Measurements from ENCODE around the gene BNIP3. TPM values are rescaled to one million over a fixed set of nuclear protein-coding genes. Genes with fewer than 3 reads are reported as not detected.

The BNIP3 gene
- total and polyA plus RNA-seq, 4 donors: 36.8 to 151 (median 114) TPM

DNA sequence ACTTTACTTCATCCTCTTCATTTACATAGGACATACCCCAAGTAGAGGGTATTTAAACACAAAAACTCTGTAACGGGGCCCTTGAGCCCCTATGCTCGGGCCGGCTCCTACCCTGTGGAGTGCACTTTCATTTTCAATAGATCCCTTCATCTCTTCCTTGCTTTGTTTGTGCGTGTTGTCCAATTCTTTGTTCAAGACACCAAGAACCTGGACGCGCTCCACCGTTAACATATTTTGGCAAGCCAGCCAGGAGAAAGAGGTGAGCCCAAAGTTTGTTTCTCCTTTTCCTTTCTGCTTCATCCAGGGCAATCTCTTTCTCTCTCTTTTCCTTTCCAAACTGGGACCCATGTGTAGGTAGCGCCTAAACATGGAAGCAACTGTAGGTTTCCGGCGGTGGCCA is 26.0 kb upstream of the BNIP3 start:
- Histone ChIP-seq H3K27ac (ENCODE audit: low read depth in 1 of 2, low read length in 2 of 2) (no peak overlapping the region), H3K9ac (ENCODE audit: low read depth in 1 of 2, low read length in 2 of 2) (no peak overlapping the region), H3K27me3 (ENCODE audit: control insufficient read depth in 4 of 4, insufficient read depth in 4 of 4, low read length in 3 of 4) (no peaks in the 10 kb centered on the region), H3K4me1 (ENCODE audit: control insufficient read depth in 4 of 4, insufficient read depth in 4 of 4, low read length in 3 of 4) (no peaks in the 10 kb centered on the region), H3K4me3 (ENCODE audit: low read depth in 1 of 3, low read length in 3 of 3) (no peak overlapping the region), H3K36me3 (ENCODE audit: control insufficient read depth in 4 of 4, insufficient read depth in 3 of 4, low read depth in 1 of 4, low read length in 3 of 4) (no peaks in the 10 kb centered on the region), H3K9me3 (ENCODE audit: control insufficient read depth in 4 of 4, low read length in 3 of 4) (peaks cover 0 to 3% (median 0%) of the 10 kb centered on the region in 4 donors)
- WGBS: 95% methylated on average over 10 of the region's 10 CpGs
- TF ChIP-seq RAD21 (IDR thresholded peaks at IDR 0.05) (no peak), TAF1 (conservative IDR thresholded peaks at IDR 0.05) (no peak), EGR1 (IDR thresholded peaks at IDR 0.05; ENCODE audit: low read depth in 2 of 2) (no peak)
- TF ChIP-seq, protein P1, sequence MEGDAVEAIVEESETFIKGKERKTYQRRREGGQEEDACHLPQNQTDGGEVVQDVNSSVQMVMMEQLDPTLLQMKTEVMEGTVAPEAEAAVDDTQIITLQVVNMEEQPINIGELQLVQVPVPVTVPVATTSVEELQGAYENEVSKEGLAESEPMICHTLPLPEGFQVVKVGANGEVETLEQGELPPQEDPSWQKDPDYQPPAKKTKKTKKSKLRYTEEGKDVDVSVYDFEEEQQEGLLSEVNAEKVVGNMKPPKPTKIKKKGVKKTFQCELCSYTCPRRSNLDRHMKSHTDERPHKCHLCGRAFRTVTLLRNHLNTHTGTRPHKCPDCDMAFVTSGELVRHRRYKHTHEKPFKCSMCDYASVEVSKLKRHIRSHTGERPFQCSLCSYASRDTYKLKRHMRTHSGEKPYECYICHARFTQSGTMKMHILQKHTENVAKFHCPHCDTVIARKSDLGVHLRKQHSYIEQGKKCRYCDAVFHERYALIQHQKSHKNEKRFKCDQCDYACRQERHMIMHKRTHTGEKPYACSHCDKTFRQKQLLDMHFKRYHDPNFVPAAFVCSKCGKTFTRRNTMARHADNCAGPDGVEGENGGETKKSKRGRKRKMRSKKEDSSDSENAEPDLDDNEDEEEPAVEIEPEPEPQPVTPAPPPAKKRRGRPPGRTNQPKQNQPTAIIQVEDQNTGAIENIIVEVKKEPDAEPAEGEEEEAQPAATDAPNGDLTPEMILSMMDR (IDR thresholded peaks at IDR 0.05; ENCODE audit: low read depth, low read length, missing input control): no peak
- TF ChIP-seq, protein P2, sequence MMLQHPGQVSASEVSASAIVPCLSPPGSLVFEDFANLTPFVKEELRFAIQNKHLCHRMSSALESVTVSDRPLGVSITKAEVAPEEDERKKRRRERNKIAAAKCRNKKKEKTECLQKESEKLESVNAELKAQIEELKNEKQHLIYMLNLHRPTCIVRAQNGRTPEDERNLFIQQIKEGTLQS (IDR thresholded peaks at IDR 0.05): no peak
- TF ChIP-seq, protein P3, sequence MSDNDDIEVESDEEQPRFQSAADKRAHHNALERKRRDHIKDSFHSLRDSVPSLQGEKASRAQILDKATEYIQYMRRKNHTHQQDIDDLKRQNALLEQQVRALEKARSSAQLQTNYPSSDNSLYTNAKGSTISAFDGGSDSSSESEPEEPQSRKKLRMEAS (IDR thresholded peaks at IDR 0.05): no peak
- TF ChIP-seq, protein P4, sequence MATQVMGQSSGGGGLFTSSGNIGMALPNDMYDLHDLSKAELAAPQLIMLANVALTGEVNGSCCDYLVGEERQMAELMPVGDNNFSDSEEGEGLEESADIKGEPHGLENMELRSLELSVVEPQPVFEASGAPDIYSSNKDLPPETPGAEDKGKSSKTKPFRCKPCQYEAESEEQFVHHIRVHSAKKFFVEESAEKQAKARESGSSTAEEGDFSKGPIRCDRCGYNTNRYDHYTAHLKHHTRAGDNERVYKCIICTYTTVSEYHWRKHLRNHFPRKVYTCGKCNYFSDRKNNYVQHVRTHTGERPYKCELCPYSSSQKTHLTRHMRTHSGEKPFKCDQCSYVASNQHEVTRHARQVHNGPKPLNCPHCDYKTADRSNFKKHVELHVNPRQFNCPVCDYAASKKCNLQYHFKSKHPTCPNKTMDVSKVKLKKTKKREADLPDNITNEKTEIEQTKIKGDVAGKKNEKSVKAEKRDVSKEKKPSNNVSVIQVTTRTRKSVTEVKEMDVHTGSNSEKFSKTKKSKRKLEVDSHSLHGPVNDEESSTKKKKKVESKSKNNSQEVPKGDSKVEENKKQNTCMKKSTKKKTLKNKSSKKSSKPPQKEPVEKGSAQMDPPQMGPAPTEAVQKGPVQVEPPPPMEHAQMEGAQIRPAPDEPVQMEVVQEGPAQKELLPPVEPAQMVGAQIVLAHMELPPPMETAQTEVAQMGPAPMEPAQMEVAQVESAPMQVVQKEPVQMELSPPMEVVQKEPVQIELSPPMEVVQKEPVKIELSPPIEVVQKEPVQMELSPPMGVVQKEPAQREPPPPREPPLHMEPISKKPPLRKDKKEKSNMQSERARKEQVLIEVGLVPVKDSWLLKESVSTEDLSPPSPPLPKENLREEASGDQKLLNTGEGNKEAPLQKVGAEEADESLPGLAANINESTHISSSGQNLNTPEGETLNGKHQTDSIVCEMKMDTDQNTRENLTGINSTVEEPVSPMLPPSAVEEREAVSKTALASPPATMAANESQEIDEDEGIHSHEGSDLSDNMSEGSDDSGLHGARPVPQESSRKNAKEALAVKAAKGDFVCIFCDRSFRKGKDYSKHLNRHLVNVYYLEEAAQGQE (IDR thresholded peaks at IDR 0.05): no peak
- DNase-seq (ENCODE audit: low spot score): no peak

DNA sequence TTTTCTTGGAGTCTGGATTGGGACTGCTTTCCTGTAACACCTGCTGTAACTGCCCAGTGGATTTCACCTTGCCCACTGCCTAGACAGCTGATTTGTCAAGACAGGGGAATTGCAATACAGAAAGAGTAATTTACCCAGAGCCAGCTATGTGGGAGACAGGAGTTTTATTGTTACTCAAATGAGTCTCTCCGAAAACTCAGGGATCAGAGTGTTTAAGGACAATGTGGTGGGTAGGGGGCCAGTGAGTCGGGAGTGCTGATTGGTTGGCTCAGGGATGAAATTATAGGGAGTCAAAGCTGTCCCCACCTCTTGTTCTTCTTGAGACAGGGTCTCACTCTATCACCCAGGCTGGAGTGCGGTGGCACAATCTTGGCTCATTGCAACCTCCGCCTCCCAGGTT is 25.2 kb upstream of the BNIP3 start:
- Histone ChIP-seq H3K4me3 (ENCODE audit: low read depth in 1 of 3, low read length in 3 of 3) (no peak overlapping the region), H3K27ac (ENCODE audit: low read depth in 1 of 2, low read length in 2 of 2) (no peak overlapping the region), H3K9ac (ENCODE audit: low read depth in 1 of 2, low read length in 2 of 2) (no peak overlapping the region), H3K27me3 (ENCODE audit: control insufficient read depth in 4 of 4, insufficient read depth in 4 of 4, low read length in 3 of 4) (no peaks in the 10 kb centered on the region), H3K36me3 (ENCODE audit: control insufficient read depth in 4 of 4, insufficient read depth in 3 of 4, low read depth in 1 of 4, low read length in 3 of 4) (no peaks in the 10 kb centered on the region), H3K4me1 (ENCODE audit: control insufficient read depth in 4 of 4, insufficient read depth in 4 of 4, low read length in 3 of 4) (no peaks in the 10 kb centered on the region), H3K9me3 (ENCODE audit: control insufficient read depth in 4 of 4, low read length in 3 of 4) (peaks cover 0 to 3% (median 0%) of the 10 kb centered on the region in 4 donors)
- TF ChIP-seq, protein P2 (IDR thresholded peaks at IDR 0.05): no peak
- TF ChIP-seq, protein P5, sequence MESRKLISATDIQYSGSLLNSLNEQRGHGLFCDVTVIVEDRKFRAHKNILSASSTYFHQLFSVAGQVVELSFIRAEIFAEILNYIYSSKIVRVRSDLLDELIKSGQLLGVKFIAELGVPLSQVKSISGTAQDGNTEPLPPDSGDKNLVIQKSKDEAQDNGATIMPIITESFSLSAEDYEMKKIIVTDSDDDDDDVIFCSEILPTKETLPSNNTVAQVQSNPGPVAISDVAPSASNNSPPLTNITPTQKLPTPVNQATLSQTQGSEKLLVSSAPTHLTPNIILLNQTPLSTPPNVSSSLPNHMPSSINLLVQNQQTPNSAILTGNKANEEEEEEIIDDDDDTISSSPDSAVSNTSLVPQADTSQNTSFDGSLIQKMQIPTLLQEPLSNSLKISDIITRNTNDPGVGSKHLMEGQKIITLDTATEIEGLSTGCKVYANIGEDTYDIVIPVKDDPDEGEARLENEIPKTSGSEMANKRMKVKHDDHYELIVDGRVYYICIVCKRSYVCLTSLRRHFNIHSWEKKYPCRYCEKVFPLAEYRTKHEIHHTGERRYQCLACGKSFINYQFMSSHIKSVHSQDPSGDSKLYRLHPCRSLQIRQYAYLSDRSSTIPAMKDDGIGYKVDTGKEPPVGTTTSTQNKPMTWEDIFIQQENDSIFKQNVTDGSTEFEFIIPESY (IDR thresholded peaks at IDR 0.05): no peak
- TF ChIP-seq, protein P4 (IDR thresholded peaks at IDR 0.05): no peak
- TF ChIP-seq RAD21 (IDR thresholded peaks at IDR 0.05): no peak
- TF ChIP-seq RXRA (IDR thresholded peaks at IDR 0.05): no peak
- TF ChIP-seq EGR1 (IDR thresholded peaks at IDR 0.05; ENCODE audit: low read depth in 2 of 2): no peak
- no peak for TF ChIP-seq FOXA1 (IDR thresholded peaks at IDR 0.05)
- no peak for TF ChIP-seq GABPA (IDR thresholded peaks at IDR 0.05 in 1 of 2, conservative IDR thresholded peaks at IDR 0.05 in 1 of 2)
- TF ChIP-seq, protein P1 (IDR thresholded peaks at IDR 0.05; ENCODE audit: low read depth, low read length, missing input control): no peak
- TF ChIP-seq, protein P3 (IDR thresholded peaks at IDR 0.05): no peak
- no peak for TF ChIP-seq TAF1 (conservative IDR thresholded peaks at IDR 0.05)
- no peak for TF ChIP-seq HNF4G (IDR thresholded peaks at IDR 0.05)
- no peak for TF ChIP-seq YY1 (IDR thresholded peaks at IDR 0.05)
- TF ChIP-seq NR2F2 (IDR thresholded peaks at IDR 0.05): no peak
- no peak for TF ChIP-seq HNF4A (conservative IDR thresholded peaks at IDR 0.05)
- no peak for DNase-seq (ENCODE audit: low spot score)
- whole genome bisulfite sequencing: 93% methylated on average over 4 of the region's 4 CpGs

Measured in liver (tissue), 9 donors.